ENCODE data around the gene DUSP8. TPM values are rescaled to one million over a fixed set of nuclear protein-coding genes. Genes with fewer than 3 reads are reported as not detected.

Gene DUSP8
- total and polyA plus RNA-seq, 2 of the 8 experiments (the other 6 are each of a cell fraction or from before 2014, with no cell fraction given), result 2.8 to 3.6 TPM

DNA sequence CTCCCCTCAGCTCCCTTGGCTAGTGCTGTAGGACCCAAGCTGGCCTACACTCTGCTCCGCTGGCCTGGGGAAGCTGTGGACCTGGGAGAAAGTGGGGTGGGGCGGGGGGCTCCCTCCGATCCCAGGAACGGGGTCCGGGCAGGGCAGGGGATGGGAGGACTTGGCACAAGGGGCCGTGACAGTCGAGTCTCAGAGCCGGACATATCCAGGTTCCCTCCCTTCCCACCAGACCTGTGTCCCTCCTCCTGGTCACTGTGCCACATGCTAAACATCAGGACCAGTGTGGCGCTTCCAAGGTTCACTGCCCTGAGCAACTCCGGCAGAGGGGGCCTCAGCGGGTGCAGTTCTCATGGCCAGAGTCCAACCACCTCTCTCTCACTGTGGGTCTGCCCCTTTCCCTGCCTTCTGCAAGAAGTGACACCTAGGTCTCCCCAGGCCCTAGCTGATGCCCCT lies 2.0 kb downstream of the DUSP8 start:
- Histone ChIP-seq H3K79me2 (ENCODE audit: control insufficient read depth in 1 of 2, insufficient read depth in 2 of 2, low read length in 2 of 2) (no peaks in the 10 kb centered on the region), H3K79me1 (ENCODE audit: low read depth, low read length) (no peaks in the 10 kb centered on the region), H2AFZ (ENCODE audit: low read length) (no peak overlapping the region), H2BK12ac (ENCODE audit: low read depth, low read length) (peak overlapping the region; percentile 92; the same call in 1 of the 2 replicates), H2BK15ac (ENCODE audit: low read length) (peak overlapping the region; percentile 29; the same call in 1 of the 2 replicates), H2BK5ac (ENCODE audit: low read depth, low read length) (no peak overlapping the region), H4K20me1 (replicated peaks in 1 of 2; ENCODE audit: control insufficient read depth in 1 of 2, insufficient read depth in 2 of 2, low read length in 2 of 2) (peaks cover 4 to 22% of the 10 kb centered on the region in 2 experiments), H3K4me3 (ENCODE audit: extremely low read depth in 1 of 4, insufficient read depth in 2 of 4, low read depth in 3 of 4, low read length in 4 of 4) (no peak overlapping the region), H3K23me2 (ENCODE audit: low read depth, low read length) (no peaks in the 10 kb centered on the region; the same call in 1 of the 2 replicates), H3K9me3 (ENCODE audit: insufficient read depth in 2 of 2, low read depth in 1 of 2, low read length in 1 of 2) (no peaks in the 10 kb centered on the region), H2BK20ac (ENCODE audit: low read length) (peak overlapping the region; percentile 48; the same call in 1 of the 2 replicates), H3K18ac (ENCODE audit: extremely low read depth, low read length) (no peak overlapping the region; the same call in 1 of the 2 replicates), H4K5ac (ENCODE audit: insufficient read length, low read depth, low read length) (no peak overlapping the region), H3K4me2 (ENCODE audit: insufficient read depth in 1 of 2, low read depth in 2 of 2, low read length in 2 of 2) (peak overlapping the region in 1 of 2 experiments; percentile 53; a peak in 1 of 4 replicates), H3K27me3 (replicated peaks in 1 of 4; ENCODE audit: control insufficient read depth in 3 of 4, extremely low read depth in 1 of 4, insufficient read depth in 3 of 4, low read length in 3 of 4) (peaks cover 18 to 47% (median 45%) of the 10 kb centered on the region in 4 experiments), H2BK120ac (replicated peaks; ENCODE audit: low read depth, low read length) (no peak overlapping the region), H3K9ac (replicated peaks in 1 of 4; ENCODE audit: extremely low read depth in 1 of 4, low read depth in 3 of 4, low read length in 3 of 4) (no peak overlapping the region), H3K27ac (ENCODE audit: low read depth, low read length) (no peak overlapping the region), H2AK5ac (ENCODE audit: low read depth, low read length) (no peak overlapping the region), H4K91ac (replicated peaks; ENCODE audit: insufficient read length, low read length) (peak overlapping the region; percentile 80), H3K36me3 (ENCODE audit: control insufficient read depth in 2 of 4, insufficient read depth in 4 of 4, low read length in 3 of 4) (no peaks in the 10 kb centered on the region), H3K4me1 (replicated peaks in 1 of 4; ENCODE audit: control insufficient read depth in 3 of 4, insufficient read depth in 4 of 4, low read length in 3 of 4) (peaks cover 0 to 52% (median 35%) of the 10 kb centered on the region in 4 experiments; a peak in 6 of 7 replicates), H4K8ac (ENCODE audit: extremely low read depth, insufficient read depth, low read length) (no peak overlapping the region), H3K14ac (ENCODE audit: insufficient read length) (no peak overlapping the region), H3K4ac (replicated peaks; ENCODE audit: insufficient read length, low read depth, low read length) (no peak overlapping the region), H3K56ac (replicated peaks; ENCODE audit: insufficient read length, low read depth, low read length) (no peak overlapping the region), H3K23ac (ENCODE audit: insufficient read length) (no peak overlapping the region)
- whole genome bisulfite sequencing, 2 experiments (ENCODE audit: extremely low coverage in 1 of 2, insufficient coverage in 1 of 2, insufficient read length in 1 of 2, insufficient replicate concordance in 2 of 2, low coverage in 1 of 2, low lambda C conversion rate in 2 of 2, missing lambda C conversion rate in 1 of 2), result 94% methylated on average over 10 of the region's 11 CpGs; no CpG with 5 or more reads in 1 of the 2 experiments
- FAIRE-seq (no peak), DNase-seq (ENCODE audit: low read depth in 1 of 2, low spot score in 2 of 2) (no peak)
- ChIA-PET POLR2A (ENCODE audit: partially characterized antibody) (interaction anchor here (0.9 to 6.9 kb wide), 6 partner anchors 13 to 350 kb away, joined by 3 to 58 read pairs (median 5); no protein-coding TSS in a partner anchor), CTCF (ENCODE audit: partially characterized antibody) (interaction anchor here (0.9 to 9.1 kb wide), 5 partner anchors 15 to 55 kb away, joined by 3 to 100 read pairs (median 6); no protein-coding TSS in a partner anchor)
- TF ChIP-seq HDAC6 (IDR thresholded peaks at IDR 0.05; ENCODE audit: low read depth, low read length) (no peak), SP4 (IDR thresholded peaks at IDR 0.05; ENCODE audit: low read length) (no peak), POU5F1 (IDR thresholded peaks at IDR 0.05; ENCODE audit: low read depth, low read length) (no peak), KDM1A (IDR thresholded peaks at IDR 0.05; ENCODE audit: borderline replicate concordance, low read length) (no peak), GABPA (IDR thresholded peaks at IDR 0.05; ENCODE audit: borderline replicate concordance, insufficient read depth, low read length) (no peak), TAF1 (IDR thresholded peaks at IDR 0.05; ENCODE audit: low read depth, low read length) (no peak), EGR1 (IDR thresholded peaks at IDR 0.05; ENCODE audit: borderline replicate concordance, low read depth, low read length) (no peak), RFX5 (IDR thresholded peaks at IDR 0.05; ENCODE audit: borderline replicate concordance, low read depth, low read length) (no peak), TEAD4 (IDR thresholded peaks at IDR 0.05; ENCODE audit: low read depth, low read length) (no peak), SIN3A (conservative IDR thresholded peaks at IDR 0.05 in 1 of 2, IDR thresholded peaks at IDR 0.05 in 1 of 2; ENCODE audit: low read depth in 1 of 2, low read length in 2 of 2) (no peak), SIX5 (IDR thresholded peaks at IDR 0.05; ENCODE audit: low read depth, low read length) (no peak), RNF2 (IDR thresholded peaks at IDR 0.05; ENCODE audit: borderline replicate concordance, low read depth, low read length, missing control alignments, poor library complexity, severe bottlenecking) (no peak)
- TF ChIP-seq, protein P1, sequence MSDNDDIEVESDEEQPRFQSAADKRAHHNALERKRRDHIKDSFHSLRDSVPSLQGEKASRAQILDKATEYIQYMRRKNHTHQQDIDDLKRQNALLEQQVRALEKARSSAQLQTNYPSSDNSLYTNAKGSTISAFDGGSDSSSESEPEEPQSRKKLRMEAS (IDR thresholded peaks at IDR 0.05), result no peak
